H1 (cell line): Measurements from ENCODE around the gene LPCAT1. TPM values are rescaled to one million over a fixed set of nuclear protein-coding genes. Genes with fewer than 3 reads are reported as not detected.
A peak's percentile ranks its signal among the peaks of the same experiment; 100 is the strongest.

Experiments
- CTCF ChIA-PET: fragments of 300-600 bp; sonication (Branson Sonifier 250); formaldehyde crosslinking; loops from one replicate; lab custom pipeline; 2021; ENCODE audit not compliant: partially characterized antibody; lab: Charles Lee
- POLR2A ChIA-PET: fragments of 300-600 bp; sonication (Branson Sonifier 250); formaldehyde crosslinking; loops from one replicate; lab custom pipeline; 2021; ENCODE audit warnings: inconsistent platforms; ENCODE audit not compliant: partially characterized antibody; lab: Charles Lee
- DNase-seq, 2 experiments: peaks; one replicate each; pipeline versions ENCODE4 v3.0.0 to v3.0.0-alpha.2; 2010 to 2022; ENCODE audit warnings: low spot score in 2 of 2, low read depth in 1 of 2, mixed read lengths in 1 of 2
- FAIRE-seq: peaks from 2 replicates; lab custom pipeline; 2011; peaks lifted over from hg19 to GRCh38; lab: Jason Lieb, UNC
- H2AFZ ChIP-seq: 2 replicates; pipeline ENCODE4 v1.8.1; 2012; ENCODE audit warnings: low read length, inconsistent platforms
- H2AK5ac ChIP-seq: 2 replicates; pipeline ENCODE4 v1.6.1; 2013; ENCODE audit warnings: low read depth, low read length
- H2BK120ac ChIP-seq: replicated peaks from 2 replicates; pipeline ENCODE3; 2013; ENCODE audit warnings: low read depth, low read length, inconsistent platforms
- H2BK12ac ChIP-seq: 2 replicates; pipeline ENCODE4 v1.6.1; 2013; ENCODE audit warnings: low read depth, low read length
- H2BK15ac ChIP-seq: 2 replicates; pipeline ENCODE4 v1.6.1; 2013; ENCODE audit warnings: low read length
- H2BK20ac ChIP-seq: 2 replicates; pipeline ENCODE4 v1.6.1; 2013; ENCODE audit warnings: low read length
- H2BK5ac ChIP-seq: 2 replicates; pipeline ENCODE4 v1.6.1; 2013; ENCODE audit warnings: low read depth, low read length
- H3K14ac ChIP-seq: 2 replicates; pipeline ENCODE4 v1.6.1; 2013; ENCODE audit warnings: inconsistent platforms; ENCODE audit not compliant: insufficient read length
- H3K18ac ChIP-seq: 2 replicates; pipeline ENCODE4 v1.6.1; 2013; ENCODE audit warnings: low read length; ENCODE audit errors: extremely low read depth
- H3K23ac ChIP-seq: 2 replicates; pipeline ENCODE4 v1.6.1; 2013; ENCODE audit warnings: inconsistent platforms; ENCODE audit not compliant: insufficient read length
- H3K23me2 ChIP-seq: 2 replicates; pipeline ENCODE4 v1.6.1; 2013; ENCODE audit warnings: low read depth, low read length
- H3K27ac ChIP-seq: 2 replicates; pipeline ENCODE4 v1.6.1; 2011; ENCODE audit warnings: low read depth, low read length, inconsistent platforms
- H3K27me3 ChIP-seq, 4 experiments: replicated peaks in 1 of 4; 1 replicate in 1 of 4; 2 replicates in 3 of 4; pipeline versions ENCODE4 v1.6.1 to v1.8.1; 2011 to 2013; ENCODE audit warnings: low read length in 3 of 4, mild to moderate bottlenecking in 3 of 4, inconsistent platforms in 2 of 4, mixed read lengths in 2 of 4, moderate library complexity in 1 of 4; ENCODE audit not compliant: control insufficient read depth in 3 of 4, insufficient read depth in 3 of 4; ENCODE audit errors: extremely low read depth in 1 of 4
- H3K36me3 ChIP-seq, 4 experiments: 2 replicates each; pipeline versions ENCODE4 v1.6.1 to v1.8.1; 2011 to 2013; ENCODE audit warnings: mild to moderate bottlenecking in 4 of 4, low read length in 3 of 4, moderate library complexity in 2 of 4, control low read depth in 1 of 4, inconsistent platforms in 1 of 4; ENCODE audit not compliant: insufficient read depth in 4 of 4, control insufficient read depth in 2 of 4
- H3K4ac ChIP-seq: replicated peaks from 2 replicates; pipeline ENCODE3; 2013; ENCODE audit warnings: low read length, low read depth, mixed read lengths, inconsistent platforms; ENCODE audit not compliant: insufficient read length
- H3K4me1 ChIP-seq, 4 experiments: replicated peaks in 1 of 4; 1 replicate in 1 of 4; 2 replicates in 3 of 4; pipeline versions ENCODE4 v1.6.1 to v1.8.1; 2011 to 2013; ENCODE audit warnings: low read length in 3 of 4, inconsistent platforms in 2 of 4, mixed read lengths in 1 of 4; ENCODE audit not compliant: insufficient read depth in 4 of 4, control insufficient read depth in 3 of 4
- H3K4me2 ChIP-seq, 2 experiments: 2 replicates each; pipeline versions ENCODE4 v1.6.1 to v1.8.1; 2011 to 2013; ENCODE audit warnings: low read depth in 2 of 2, low read length in 2 of 2, control low read depth in 1 of 2, inconsistent platforms in 1 of 2, mild to moderate bottlenecking in 1 of 2; ENCODE audit not compliant: insufficient read depth in 1 of 2
- H3K4me3 ChIP-seq, 4 experiments: fragments of 200-600, 300-600 bp in 1 of 4; sonication (generic), shearing (Covaris generic), sonication (Bioruptor Twin) in 1 of 4; 2 replicates each; pipeline versions ENCODE4 v1.5.1 to v1.8.1; 2011 to 2016; ENCODE audit warnings: low read length in 4 of 4, low read depth in 3 of 4, control low read depth in 2 of 4, inconsistent platforms in 2 of 4, mild to moderate bottlenecking in 2 of 4, mixed read lengths in 1 of 4, moderate library complexity in 1 of 4; ENCODE audit not compliant: insufficient read depth in 2 of 4; ENCODE audit errors: extremely low read depth in 1 of 4
- H3K56ac ChIP-seq: replicated peaks from 2 replicates; pipeline ENCODE3; 2013; ENCODE audit warnings: low read depth, mild to moderate bottlenecking, mixed read lengths, low read length, inconsistent platforms; ENCODE audit not compliant: insufficient read length
- H3K79me1 ChIP-seq: 2 replicates; pipeline ENCODE4 v1.6.1; 2013; ENCODE audit warnings: low read depth, low read length, control low read depth
- H3K79me2 ChIP-seq, 2 experiments: 2 replicates each; pipeline versions ENCODE4 v1.6.1 to v1.8.1; 2012 to 2013; ENCODE audit warnings: low read length in 2 of 2, mild to moderate bottlenecking in 2 of 2, inconsistent platforms in 1 of 2; ENCODE audit not compliant: insufficient read depth in 2 of 2, control insufficient read depth in 1 of 2
- H3K9ac ChIP-seq, 4 experiments: replicated peaks in 1 of 4; 1 replicate in 1 of 4; 2 replicates in 3 of 4; pipeline versions ENCODE4 v1.6.1 to v1.8.1; 2011 to 2013; ENCODE audit warnings: low read depth in 3 of 4, low read length in 3 of 4, control low read depth in 2 of 4, mild to moderate bottlenecking in 2 of 4, moderate library complexity in 2 of 4, inconsistent platforms in 1 of 4; ENCODE audit errors: extremely low read depth in 1 of 4
- H3K9me3 ChIP-seq, 2 experiments: 2 replicates each; pipeline versions ENCODE4 v1.6.1 to v1.8.1; 2012 to 2013; ENCODE audit warnings: mild to moderate bottlenecking in 2 of 2, moderate library complexity in 2 of 2, control low read depth in 1 of 2, inconsistent platforms in 1 of 2, low read depth in 1 of 2, low read length in 1 of 2, mixed read lengths in 1 of 2; ENCODE audit not compliant: insufficient read depth in 2 of 2
- H4K20me1 ChIP-seq, 2 experiments: replicated peaks in 1 of 2; 2 replicates each; pipeline versions ENCODE3 to v1.8.1; 2011 to 2013; ENCODE audit warnings: inconsistent platforms in 2 of 2, low read length in 2 of 2, mild to moderate bottlenecking in 1 of 2; ENCODE audit not compliant: insufficient read depth in 2 of 2, control insufficient read depth in 1 of 2
- H4K5ac ChIP-seq: 2 replicates; pipeline ENCODE4 v1.6.1; 2013; ENCODE audit warnings: low read length, low read depth, mixed read lengths, inconsistent platforms; ENCODE audit not compliant: insufficient read length
- H4K8ac ChIP-seq: 2 replicates; pipeline ENCODE4 v1.8.0; 2013; ENCODE audit warnings: mild to moderate bottlenecking, moderate library complexity, low read length, inconsistent platforms; ENCODE audit not compliant: insufficient read depth; ENCODE audit errors: extremely low read depth
- H4K91ac ChIP-seq: replicated peaks from 2 replicates; pipeline ENCODE3; 2013; ENCODE audit warnings: low read length, mixed read lengths, inconsistent platforms; ENCODE audit not compliant: insufficient read length
- BACH1 ChIP-seq: IDR thresholded peaks from 2 replicates; pipeline ENCODE4 v1.6.1; 2012; ENCODE audit warnings: low read length, improper control_type of control experiment
- CHD1 ChIP-seq: IDR thresholded peaks from 2 replicates; pipeline ENCODE4 v1.6.1; 2012; ENCODE audit warnings: low read depth, low read length, improper control_type of control experiment
- MAFK ChIP-seq: IDR thresholded peaks from 2 replicates; pipeline ENCODE4 v1.6.1; 2012; ENCODE audit warnings: low read depth, mild to moderate bottlenecking, improper control_type of control experiment, low read length
- RAD21 ChIP-seq, 2 experiments: IDR thresholded peaks in 1 of 2; conservative IDR thresholded peaks in 1 of 2; 2 replicates each; pipeline ENCODE4 v1.6.1; 2011; ENCODE audit warnings: low read depth in 2 of 2, low read length in 2 of 2, improper control_type of control experiment in 1 of 2, inconsistent platforms in 1 of 2, mild to moderate bottlenecking in 1 of 2, moderate library complexity in 1 of 2
- SAP30 ChIP-seq: fragments of 300-600 bp; sonication (generic); IDR thresholded peaks from 2 replicates; pipeline ENCODE4 v1.7.1; 2012; ENCODE audit warnings: low read length, moderate library complexity, mild to moderate bottlenecking, inconsistent platforms; ENCODE audit not compliant: insufficient read depth, insufficient replicate concordance
- SIX5 ChIP-seq: IDR thresholded peaks from 2 replicates; pipeline ENCODE4 v1.6.1; 2011; ENCODE audit warnings: mild to moderate bottlenecking, low read depth, low read length
- SP1 ChIP-seq: IDR thresholded peaks from 2 replicates; pipeline ENCODE4 v1.6.1; 2011; ENCODE audit warnings: low read depth, low read length
- WGBS, 2 experiments: shearing (Covaris generic) in 1 of 2; methylation state at CpG; one replicate each; pipeline versions ENCODE4 v1.1.6 to v1.1.7; 2013 to 2015; ENCODE audit warnings: low lambda C conversion rate in 2 of 2, mixed read lengths in 2 of 2, inconsistent platforms in 1 of 2, low coverage in 1 of 2, missing lambda C conversion rate in 1 of 2; ENCODE audit not compliant: insufficient replicate concordance in 2 of 2, insufficient coverage in 1 of 2, insufficient read length in 1 of 2; ENCODE audit errors: extremely low coverage in 1 of 2, missing lambda C conversion rate in 1 of 2; 5-methylcytosine and 5-hydroxymethylcytosine counted together
- polyA plus RNA-seq, 7 experiments: library from polyadenylated mRNA; depleted of rRNA in 3 of 7; stranded (reverse) in 5 of 7; unstranded in 2 of 7; fragments of >200 nt in 5 of 7; fragments of 200-250 nt in 2 of 7; gene quantifications; 1 replicate in 5 of 7; 2 replicates in 1 of 7; 4 replicates in 1 of 7; pipeline versions ENCODE4 v1.2.1 to v1.2.3, GENCODE V29; 2011 to 2013; ENCODE audit warnings: missing spikeins in 2 of 7, mixed read lengths in 2 of 7
- total RNA-seq: library from RNA; stranded (reverse); fragmentation: NEBNext Ultra II Directional; extraction: Animal tissue kit (Norgen Biotek cat#: 25700); gene quantifications from 2 replicates; pipeline ENCODE4 v1.2.1, GENCODE V29; 2021
- TF ChIP-seq, protein P1 (sequence below): IDR thresholded peaks from 2 replicates; pipeline ENCODE4 v1.6.1; 2011; ENCODE audit warnings: low read depth, mild to moderate bottlenecking, low read length; ENCODE audit not compliant: insufficient read depth
- TF ChIP-seq, protein P2 (sequence below): IDR thresholded peaks from 2 replicates; pipeline ENCODE4 v1.6.1; 2012; ENCODE audit warnings: inconsistent platforms

LPCAT1 gene
- total and polyA plus RNA-seq, 2 of the 8 experiments (the other 6 are each of a cell fraction or from before 2014, with no cell fraction given) = 107 to 260 TPM

DNA sequence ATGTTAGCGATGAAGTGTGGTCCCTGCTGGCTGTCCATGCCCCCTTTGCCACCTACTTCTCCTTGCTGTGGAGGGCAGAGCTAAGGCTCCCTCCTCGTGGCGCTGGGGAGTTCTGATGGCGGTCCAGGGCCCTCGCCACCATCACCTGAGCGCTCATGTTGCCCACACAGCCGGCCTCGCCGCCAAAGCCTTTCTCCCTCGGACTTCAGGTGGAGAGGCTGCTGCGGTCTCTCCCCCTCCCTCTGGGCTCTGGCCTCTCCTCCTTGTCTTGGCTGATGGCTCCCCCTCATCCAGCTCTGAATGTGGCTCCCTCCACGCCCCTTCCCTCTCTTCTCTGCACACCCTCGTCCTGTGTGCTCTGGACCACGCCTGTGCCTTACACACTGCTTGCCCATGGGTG is 14.5 kb upstream of the LPCAT1 start:
- FAIRE-seq (no peak), DNase-seq (no peak)
- H2BK5ac ChIP-seq = no peak overlapping the region
- WGBS, 2 experiments = 94% methylated on average over 14 of the region's 14 CpGs; no CpG with 5 or more reads in 1 of the 2 experiments
- no peak overlapping the region for H3K23ac ChIP-seq
- H2BK20ac ChIP-seq = peak overlapping the region; percentile 61; the same call in 1 of the 2 replicates
- no peak overlapping the region; the same call in 1 of the 2 replicates for H4K8ac ChIP-seq
- peak overlapping the region; percentile 56; the same call in 1 of the 2 replicates for H2BK12ac ChIP-seq
- H3K4me3 ChIP-seq = no peak overlapping the region
- H2AFZ ChIP-seq = no peak overlapping the region
- ChIA-PET CTCF (interaction anchor here (0.8 to 1.2 kb wide), 5 partner anchors 13 to 62 kb away, joined by 3 to 4 read pairs (median 3); no protein-coding TSS in a partner anchor), POLR2A (interaction anchor here (0.6 to 1.1 kb wide), 2 partner anchors 10 to 30 kb away, joined by 3 read pairs; no protein-coding TSS in a partner anchor)
- H2AK5ac ChIP-seq = no peak overlapping the region
- no peaks in the 10 kb centered on the region for H3K36me3 ChIP-seq
- no peaks in the 10 kb centered on the region for H3K79me2 ChIP-seq
- H3K4ac ChIP-seq = no peak overlapping the region
- no peak overlapping the region for H3K27ac ChIP-seq
- no peak overlapping the region for H3K14ac ChIP-seq
- H3K79me1 ChIP-seq = no peaks in the 10 kb centered on the region
- H4K91ac ChIP-seq = no peak overlapping the region
- no peak overlapping the region for H2BK120ac ChIP-seq
- no peak overlapping the region for H3K18ac ChIP-seq
- H3K56ac ChIP-seq = no peak overlapping the region
- H2BK15ac ChIP-seq = no peak overlapping the region
- H3K9ac ChIP-seq = no peak overlapping the region; a peak in 1 of 7 replicates
- H3K9me3 ChIP-seq = peaks cover 0 to 5% of the 10 kb centered on the region in 2 experiments; a peak in 2 of 4 replicates
- H4K20me1 ChIP-seq = no peaks in the 10 kb centered on the region
- H3K4me1 ChIP-seq = no peaks in the 10 kb centered on the region
- H4K5ac ChIP-seq = no peak overlapping the region
- H3K4me2 ChIP-seq = no peak overlapping the region
- H3K27me3 ChIP-seq = peaks cover 0 to 2% (median under 1%) of the 10 kb centered on the region in 4 experiments; a peak in 2 of 7 replicates
- TF ChIP-seq SIX5 (no peak), RAD21 (IDR thresholded peaks at IDR 0.05 in 1 of 2, conservative IDR thresholded peaks at IDR 0.05 in 1 of 2; ENCODE audit: low read depth in 2 of 2, low read length in 2 of 2) (no peak), CHD1 (no peak), SAP30 (no peak), SP1 (no peak), BACH1 (no peak), MAFK (no peak)
- TF ChIP-seq, protein P1, sequence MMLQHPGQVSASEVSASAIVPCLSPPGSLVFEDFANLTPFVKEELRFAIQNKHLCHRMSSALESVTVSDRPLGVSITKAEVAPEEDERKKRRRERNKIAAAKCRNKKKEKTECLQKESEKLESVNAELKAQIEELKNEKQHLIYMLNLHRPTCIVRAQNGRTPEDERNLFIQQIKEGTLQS = no peak
- TF ChIP-seq, protein P2, sequence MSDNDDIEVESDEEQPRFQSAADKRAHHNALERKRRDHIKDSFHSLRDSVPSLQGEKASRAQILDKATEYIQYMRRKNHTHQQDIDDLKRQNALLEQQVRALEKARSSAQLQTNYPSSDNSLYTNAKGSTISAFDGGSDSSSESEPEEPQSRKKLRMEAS = no peak
- no peaks in the 10 kb centered on the region for H3K23me2 ChIP-seq
